Upper lobe of left lung (tissue), 6 donors: ENCODE results near the gene CGB1. TPM values are rescaled to one million over a fixed set of nuclear protein-coding genes. Genes with fewer than 3 reads are reported as not detected.
A peak's percentile ranks its signal among the peaks of the same experiment; 100 is the strongest.

Experiments used
- ATAC-seq, 2 donors: fragments of 200-7000 bp; cut with Tn5 transposase; one replicate each; pipeline ENCODE4 v1.9.1; 2022; ENCODE audit warnings: mild to moderate bottlenecking in 2 of 2, moderate library complexity in 2 of 2; ENCODE audit not compliant: low FRiP score in 2 of 2
- DNase-seq, 2 donors: peaks; one replicate each; pipeline ENCODE4 v3.0.0-alpha.2; 2019 to 2020
- H3K27ac ChIP-seq, 4 donors: fragments of 200-600 bp; sonication (generic); one replicate each; pipeline ENCODE4 v1.5.1; 2016 to 2019
- H3K27me3 ChIP-seq, 4 donors: fragments of 200-600 bp; sonication (generic); one replicate each; pipeline ENCODE4 v1.5.1; 2017 to 2019
- H3K36me3 ChIP-seq, 4 donors: fragments of 200-600 bp; sonication (generic); one replicate each; pipeline ENCODE4 v1.5.1; 2016 to 2019
- H3K4me1 ChIP-seq, 4 donors: fragments of 200-600 bp; sonication (generic); one replicate each; pipeline ENCODE4 v1.5.1; 2018 to 2019
- H3K4me3 ChIP-seq, 4 donors: fragments of 200-600 bp; sonication (generic); one replicate each; pipeline ENCODE4 v1.5.1; 2017 to 2019; ENCODE audit warnings: mild to moderate bottlenecking in 2 of 4, moderate library complexity in 1 of 4
- H3K9me3 ChIP-seq, 4 donors: fragments of 200-600 bp; sonication (generic); one replicate each; pipeline ENCODE4 v1.5.1; 2018 to 2019
- CTCF ChIP-seq, 6 experiments: fragments of 450-650 bp in 4 of 6; fragments of 200-600 bp in 2 of 6; sonication (generic) in 2 of 6; IDR thresholded peaks; one replicate each; pipeline ENCODE4 v1.5.1; 2016 to 2019; ENCODE audit warnings: antibody characterized with exemption in 6 of 6
- EP300 ChIP-seq, 4 donors: sonication (generic); formaldehyde crosslinking; IDR thresholded peaks; one replicate each; pipeline ENCODE4 v1.5.1; 2017; ENCODE audit warnings: antibody characterized with exemption in 4 of 4, control low read depth in 2 of 4
- POLR2A ChIP-seq, 4 donors: fragments of 450-650 bp; IDR thresholded peaks; one replicate each; pipeline ENCODE4 v1.5.1; 2016 to 2017; ENCODE audit warnings: antibody characterized with exemption in 4 of 4, mild to moderate bottlenecking in 2 of 4
- POLR2AphosphoS5 ChIP-seq, 2 donors: sonication (generic); formaldehyde crosslinking; IDR thresholded peaks; one replicate each; pipeline ENCODE4 v1.5.1; 2017; ENCODE audit warnings: antibody characterized with exemption in 2 of 2
- WGBS, 2 donors: methylation state at CpG; one replicate each; pipeline ENCODE4 v1.1.5; 2017 to 2018; 5-methylcytosine and 5-hydroxymethylcytosine counted together
- total RNA-seq, 6 donors: library from RNA; depleted of rRNA in 4 of 6; stranded (reverse); fragments of >200 nt in 4 of 6; gene quantifications; one replicate each; pipeline versions ENCODE4 v1.1.0 to v1.2.1, GENCODE V29; 2016 to 2021
- donor health status: DM: no; HTN: no; CAD: no; lungs with moderate emphysema.
- donor health status: DM: no; HTN: yes; CAD: no; lungs with severe emphysema.

CGB1 gene
- total RNA-seq, 6 donors from 2014 or later: not detected

- Histone ChIP-seq H3K4me1 (peaks cover 7 to 21% (median 11%) of the 10 kb centered on the region in 4 donors), H3K4me3 (no peak overlapping the region), H3K27me3 (peaks cover 3 to 36% (median 15%) of the 10 kb centered on the region in 4 donors), H3K36me3 (no peaks in the 10 kb centered on the region), H3K9me3 (no peaks in the 10 kb centered on the region), H3K27ac (no peak overlapping the region)
- TF ChIP-seq POLR2AphosphoS5 (IDR thresholded peaks at IDR 0.05): no peak
- no peak for TF ChIP-seq POLR2A (IDR thresholded peaks at IDR 0.05)
- TF ChIP-seq CTCF (IDR thresholded peaks at IDR 0.05): no peak
- TF ChIP-seq EP300 (IDR thresholded peaks at IDR 0.05): no peak
- ATAC-seq (no peak), DNase-seq (no peak)
- WGBS, 2 donors: 50 to 64% methylated on average over 1 to 3 of the region's 3 CpGs
Measured at GRCh38 chr19:49067554-49067953, 30.9 kb upstream of the CGB1 start.

- no peak for ATAC-seq
- WGBS, 2 donors: 55 to 57% methylated on average over 11 to 12 of the region's 13 CpGs
- TF ChIP-seq EP300 (IDR thresholded peaks at IDR 0.05) (no peak), POLR2AphosphoS5 (IDR thresholded peaks at IDR 0.05) (no peak), CTCF (IDR thresholded peaks at IDR 0.05) (no peak), POLR2A (IDR thresholded peaks at IDR 0.05) (no peak)
- Histone ChIP-seq H3K4me3 (no peak overlapping the region), H3K36me3 (no peaks in the 10 kb centered on the region), H3K9me3 (no peaks in the 10 kb centered on the region), H3K27ac (no peak overlapping the region), H3K27me3 (peaks cover 3 to 24% (median 9%) of the 10 kb centered on the region in 4 donors), H3K4me1 (peaks cover 7 to 10% (median 8%) of the 10 kb centered on the region in 4 donors)
- DNase-seq: no peak
Measured at GRCh38 chr19:49065905-49066512, 29.3 kb upstream of the CGB1 start.

- WGBS, 2 donors: 9 to 13% methylated on average over 22 to 30 of the region's 53 CpGs
- H3K36me3 ChIP-seq: no peaks in the 10 kb centered on the region
- DNase-seq (peak; percentile 50 to 88), ATAC-seq (peak; percentile 19 to 44)
- peak within 1 kb of the TSS; percentile 1 to 29 (median 10) for H3K27ac ChIP-seq
- H3K4me1 ChIP-seq: peaks cover 7 to 10% (median 8%) of the 10 kb centered on the region in 4 donors
- no peaks in the 10 kb centered on the region for H3K9me3 ChIP-seq
- no peak for TF ChIP-seq POLR2A (IDR thresholded peaks at IDR 0.05)
- no peak for TF ChIP-seq EP300 (IDR thresholded peaks at IDR 0.05)
- no peak for TF ChIP-seq POLR2AphosphoS5 (IDR thresholded peaks at IDR 0.05)
- no peak for TF ChIP-seq CTCF (IDR thresholded peaks at IDR 0.05)
- H3K4me3 ChIP-seq: peak within 1 kb of the TSS in 3 of 4 donors; percentile 26 to 36 (median 33)
- H3K27me3 ChIP-seq: peaks cover 3 to 23% (median 9%) of the 10 kb centered on the region in 4 donors
Measured at GRCh38 chr19:49064768-49065611, 28.3 kb upstream of the CGB1 start, which contains the start of gene NTF4. Gene NTF4, minus strand, starts transcription at chr19:49064818. Its CDS starts 2,821 bp downstream, at chr19:49061997.

- peak in 1 of 2 donors; percentile 57 for DNase-seq
- Histone ChIP-seq H3K27ac (peak overlapping the region; percentile 1 to 29 (median 10)), H3K4me1 (peaks cover 7 to 10% (median 8%) of the 10 kb centered on the region in 4 donors), H3K27me3 (peaks cover 3 to 19% (median 9%) of the 10 kb centered on the region in 4 donors), H3K9me3 (no peaks in the 10 kb centered on the region), H3K4me3 (peak overlapping the region in 3 of 4 donors; percentile 26 to 36 (median 33)), H3K36me3 (no peaks in the 10 kb centered on the region)
- WGBS, 2 donors: 48 to 53% methylated on average over 6 to 10 of the region's 10 CpGs
- ATAC-seq: peak; percentile 34 to 75
- TF ChIP-seq EP300 (IDR thresholded peaks at IDR 0.05): no peak
- TF ChIP-seq POLR2A (IDR thresholded peaks at IDR 0.05): peak in 1 of 4 donors; percentile 20
Measured at GRCh38 chr19:49064029-49064629, 27.4 kb upstream of the CGB1 start.

- DNase-seq (peak in 1 of 2 donors; percentile 76), ATAC-seq (no peak)
- Histone ChIP-seq H3K4me3 (no peak overlapping the region), H3K9me3 (no peaks in the 10 kb centered on the region), H3K27me3 (peaks cover 3 to 32% (median 12%) of the 10 kb centered on the region in 4 donors), H3K27ac (no peak overlapping the region), H3K36me3 (no peaks in the 10 kb centered on the region), H3K4me1 (peaks cover 24 to 29% (median 24%) of the 10 kb centered on the region in 4 donors)
- TF ChIP-seq EP300 (IDR thresholded peaks at IDR 0.05) (no peak), CTCF (IDR thresholded peaks at IDR 0.05) (no peak), POLR2A (IDR thresholded peaks at IDR 0.05) (no peak), POLR2AphosphoS5 (IDR thresholded peaks at IDR 0.05) (no peak)
- 55 to 59% methylated on average over 5 to 24 of the region's 25 CpGs for WGBS, 2 donors
Measured at GRCh38 chr19:49061445-49061844, 24.8 kb upstream of the CGB1 start.
